Measurements from ENCODE around the gene SDK1. TPM values are rescaled to one million over a fixed set of nuclear protein-coding genes. Genes with fewer than 3 reads are reported as not detected.

The SDK1 gene
- total RNA-seq, 2 experiments from 2014 or later, result 0.19 to 0.36 TPM

DNA sequence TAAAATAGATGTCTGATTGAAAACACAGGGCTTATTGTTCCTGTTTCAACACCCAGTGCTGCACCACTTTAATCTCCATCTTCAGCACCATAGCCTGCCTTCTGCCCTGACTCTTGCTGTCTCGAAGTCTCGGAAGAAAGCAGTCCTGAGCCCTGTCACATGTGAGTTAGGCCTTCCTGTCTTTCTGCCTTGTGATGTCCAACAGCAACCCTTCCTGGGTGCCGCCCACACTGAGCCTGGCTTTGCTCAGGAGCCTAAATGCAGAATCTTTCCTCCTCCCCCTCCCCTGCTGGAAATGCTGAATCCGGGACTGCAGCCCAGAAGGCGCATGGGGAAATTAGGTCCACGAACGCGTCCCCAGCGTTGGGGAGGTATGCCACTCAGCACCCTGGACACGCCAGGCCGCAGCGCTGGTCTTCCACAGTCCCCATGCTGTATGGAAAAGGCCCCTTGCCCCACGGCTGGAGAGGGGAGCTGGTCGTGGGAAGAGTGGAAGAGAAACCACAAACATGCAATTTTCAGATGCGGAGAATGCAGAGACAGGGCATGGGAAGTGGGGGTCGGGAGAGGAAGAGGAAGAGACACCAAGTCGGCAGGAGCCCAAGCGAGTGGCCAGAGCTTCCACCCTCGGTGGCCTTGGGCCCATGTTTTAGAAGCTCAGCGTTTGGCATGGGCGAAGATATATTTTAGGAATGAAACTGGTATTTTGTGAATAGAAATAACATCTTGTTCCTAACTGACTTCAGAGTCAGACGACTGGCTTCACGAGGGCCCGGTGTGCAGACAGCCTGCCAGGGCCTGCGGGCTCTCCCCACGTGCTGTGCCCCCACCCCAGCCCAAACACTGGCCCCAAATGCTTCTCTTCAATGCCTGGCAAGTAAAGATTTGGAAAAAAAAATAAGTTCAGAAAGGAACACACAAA, 724.9 kb downstream of the SDK1 start:
- H3K79me2 ChIP-seq (ENCODE audit: insufficient read depth, low read depth, low read length), result no peaks in the 10 kb centered on the region
- H4K20me1 ChIP-seq (ENCODE audit: insufficient read depth, low read length), result no peaks in the 10 kb centered on the region
- H3K4me2 ChIP-seq (ENCODE audit: low read length), result no peak overlapping the region
- no peak overlapping the region for H3K27ac ChIP-seq (ENCODE audit: low read depth, low read length, poor library complexity, severe bottlenecking)
- no peak for DNase-seq (ENCODE audit: low spot score)
- TF ChIP-seq EZH2phosphoT487 (IDR thresholded peaks at IDR 0.05; ENCODE audit: borderline replicate concordance, low read depth, low read length) (no peak), CTCF (conservative IDR thresholded peaks at IDR 0.05; ENCODE audit: low read length) (no peak)
- no TSS peak for BruUV-seq (replicated peaks)
- no peak overlapping the region for H3K4me3 ChIP-seq (ENCODE audit: low read depth, low read length, poor library complexity, severe bottlenecking)
- no peak overlapping the region for H2AFZ ChIP-seq (ENCODE audit: low read length)
- no peaks in the 10 kb centered on the region for H3K9me2 ChIP-seq (ENCODE audit: insufficient read depth, low read length)
- H3K36me3 ChIP-seq (ENCODE audit: insufficient read depth, low read length), result no peaks in the 10 kb centered on the region
- H3K4me1 ChIP-seq (ENCODE audit: insufficient read depth, low read length, poor library complexity, severe bottlenecking), result no peaks in the 10 kb centered on the region
- ChIA-PET CTCF (ENCODE audit: unreplicated experiment) (no interaction called here), POLR2A (interaction anchor here (0.5 kb wide), 1 partner anchor 73 kb away, joined by 6 read pairs; no protein-coding TSS in a partner anchor)
- intact Hi-C loops (cut with micrococcal nuclease; ENCODE audit: unreplicated experiment), result no loop called here
- H3K9me3 ChIP-seq (ENCODE audit: low read length), result no peaks in the 10 kb centered on the region

- intact Hi-C loops (cut with micrococcal nuclease; ENCODE audit: unreplicated experiment), result no loop called here
- H3K9me2 ChIP-seq (ENCODE audit: insufficient read depth, low read length), result no peaks in the 10 kb centered on the region
- ChIA-PET CTCF (ENCODE audit: unreplicated experiment) (no interaction called here), POLR2A (no interaction called here)
- H3K36me3 ChIP-seq (ENCODE audit: insufficient read depth, low read length), result no peaks in the 10 kb centered on the region
- H3K9me3 ChIP-seq (ENCODE audit: low read length), result no peaks in the 10 kb centered on the region
- H3K4me2 ChIP-seq (ENCODE audit: low read length), result no peak overlapping the region
- no peak overlapping the region for H2AFZ ChIP-seq (ENCODE audit: low read length)
- no peaks in the 10 kb centered on the region for H4K20me1 ChIP-seq (ENCODE audit: insufficient read depth, low read length)
- BruUV-seq (replicated peaks), result no TSS peak
- no peak for TF ChIP-seq CTCF (conservative IDR thresholded peaks at IDR 0.05; ENCODE audit: low read length)
- no peak for TF ChIP-seq EZH2phosphoT487 (IDR thresholded peaks at IDR 0.05; ENCODE audit: borderline replicate concordance, low read depth, low read length)
- no peaks in the 10 kb centered on the region for H3K79me2 ChIP-seq (ENCODE audit: insufficient read depth, low read depth, low read length)
- no peak overlapping the region for H3K27ac ChIP-seq (ENCODE audit: low read depth, low read length, poor library complexity, severe bottlenecking)
- DNase-seq (ENCODE audit: low spot score), result no peak
- H3K4me3 ChIP-seq (ENCODE audit: low read depth, low read length, poor library complexity, severe bottlenecking), result no peak overlapping the region
- no peaks in the 10 kb centered on the region for H3K4me1 ChIP-seq (ENCODE audit: insufficient read depth, low read length, poor library complexity, severe bottlenecking)
Observed at GRCh38 chr7:4026941-4027486, 726.0 kb downstream of the SDK1 start.

- Histone ChIP-seq H3K9me2 (ENCODE audit: insufficient read depth, low read length) (no peaks in the 10 kb centered on the region), H2AFZ (ENCODE audit: low read length) (no peak overlapping the region), H3K27ac (ENCODE audit: low read depth, low read length, poor library complexity, severe bottlenecking) (no peak overlapping the region), H3K4me2 (ENCODE audit: low read length) (no peak overlapping the region), H4K20me1 (ENCODE audit: insufficient read depth, low read length) (no peaks in the 10 kb centered on the region), H3K9me3 (ENCODE audit: low read length) (no peaks in the 10 kb centered on the region), H3K4me3 (ENCODE audit: low read depth, low read length, poor library complexity, severe bottlenecking) (no peak overlapping the region), H3K4me1 (ENCODE audit: insufficient read depth, low read length, poor library complexity, severe bottlenecking) (no peaks in the 10 kb centered on the region), H3K79me2 (ENCODE audit: insufficient read depth, low read depth, low read length) (no peaks in the 10 kb centered on the region), H3K36me3 (ENCODE audit: insufficient read depth, low read length) (no peaks in the 10 kb centered on the region)
- ChIA-PET CTCF (ENCODE audit: unreplicated experiment) (no interaction called here), POLR2A (no interaction called here)
- DNase-seq (ENCODE audit: low spot score), result no peak
- intact Hi-C loops (cut with micrococcal nuclease; ENCODE audit: unreplicated experiment), result no loop called here
- TF ChIP-seq CTCF (conservative IDR thresholded peaks at IDR 0.05; ENCODE audit: low read length) (no peak), EZH2phosphoT487 (IDR thresholded peaks at IDR 0.05; ENCODE audit: borderline replicate concordance, low read depth, low read length) (no peak)
- no TSS peak for BruUV-seq (replicated peaks)
Observed at GRCh38 chr7:4028221-4028620, 727.2 kb downstream of the SDK1 start.

All from OCI-LY7 (cell line).